H1 (cell line): ENCODE measurements around the gene ARHGEF5. TPM values are rescaled to one million over a fixed set of nuclear protein-coding genes. Genes with fewer than 3 reads are reported as not detected.

Source experiments
- polyA plus RNA-seq, 7 experiments: library from polyadenylated mRNA; depleted of rRNA in 3 of 7; stranded (reverse) in 5 of 7; unstranded in 2 of 7; fragments of >200 nt in 5 of 7; fragments of 200-250 nt in 2 of 7; gene quantifications; 1 replicate in 5 of 7; 2 replicates in 1 of 7; 4 replicates in 1 of 7; pipeline versions ENCODE4 v1.2.1 to v1.2.3, GENCODE V29; 2011 to 2013; ENCODE audit warnings: missing spikeins in 2 of 7, mixed read lengths in 2 of 7
- total RNA-seq: library from RNA; stranded (reverse); fragmentation: NEBNext Ultra II Directional; extraction: Animal tissue kit (Norgen Biotek cat#: 25700); gene quantifications from 2 replicates; pipeline ENCODE4 v1.2.1, GENCODE V29; 2021

ARHGEF5 gene
- total and polyA plus RNA-seq, 2 of the 8 experiments (the other 6 are each of a cell fraction or from before 2014, with no cell fraction given): 12.8 to 34.6 TPM

Other genes starting within 250 kb of the ARHGEF5 start
- not detected in 2 replicates for gene OR2A2, start 245.8 kb upstream of the ARHGEF5 start, total RNA-seq
- gene OR2A2, start 245.8 kb upstream of the ARHGEF5 start, polyA plus RNA-seq (2011; rRNA removed): not detected in 2 replicates
- gene OR2A14, start 232.2 kb upstream of the ARHGEF5 start, total RNA-seq: not detected in 2 replicates
- not detected in 2 replicates for gene OR2A14, start 232.2 kb upstream of the ARHGEF5 start, polyA plus RNA-seq (2011; rRNA removed)
- gene CTAGE4, start 171.9 kb upstream of the ARHGEF5 start, total RNA-seq: 9.8 and 10.3 TPM in 2 replicates
- gene CTAGE4, start 171.9 kb upstream of the ARHGEF5 start, polyA plus RNA-seq (2011; rRNA removed): 1.7 and 2.9 TPM in 2 replicates
- 11.8 and 14.2 TPM in 2 replicates for gene ARHGEF35, start 159.6 kb upstream of the ARHGEF5 start, total RNA-seq
- gene ARHGEF35, start 159.6 kb upstream of the ARHGEF5 start, polyA plus RNA-seq (2011; rRNA removed): 0.86 and 1.3 TPM in 2 replicates
- not detected in 2 replicates for gene OR2A42, start 115.8 kb upstream of the ARHGEF5 start, total RNA-seq
- gene OR2A42, start 115.8 kb upstream of the ARHGEF5 start, polyA plus RNA-seq (2011; rRNA removed): 0.09 TPM in 1 of 2 replicates, not detected in the other
- 1.6 and 1.9 TPM in 2 replicates for gene OR2A7, start 90.6 kb upstream of the ARHGEF5 start, total RNA-seq
- 3.3 and 3.4 TPM in 2 replicates for gene OR2A7, start 90.6 kb upstream of the ARHGEF5 start, polyA plus RNA-seq (2011; rRNA removed)
- not detected in 2 replicates for gene CTAGE8, start 86.1 kb upstream of the ARHGEF5 start, total RNA-seq
- not detected in 2 replicates for gene CTAGE8, start 86.1 kb upstream of the ARHGEF5 start, polyA plus RNA-seq (2011; rRNA removed)
- gene OR2A1, start 43.0 kb upstream of the ARHGEF5 start, total RNA-seq: not detected in 2 replicates
- gene OR2A1, start 43.0 kb upstream of the ARHGEF5 start, polyA plus RNA-seq (2011; rRNA removed): 0.05 and 0.11 TPM in 2 replicates
- not detected in 2 replicates for gene NOBOX, start 48.3 kb downstream of the ARHGEF5 start, total RNA-seq
- not detected in 2 replicates for gene NOBOX, start 48.3 kb downstream of the ARHGEF5 start, polyA plus RNA-seq (2011; rRNA removed)